Tongue (tissue), 2 donors: Measurements from ENCODE around the gene BRD3. TPM values are rescaled to one million over a fixed set of nuclear protein-coding genes. Genes with fewer than 3 reads are reported as not detected.
"Not testable (repeated sequence)": the region's sequence is repeated elsewhere in the genome, so short reads cannot be mapped to it uniquely, and the experiment has no call there.

Experiments
- DNase-seq: peaks from one replicate; pipeline ENCODE4 v3.0.0-alpha.2; 2015
- total RNA-seq: library from RNA; depleted of rRNA; stranded (reverse); fragments of >200 nt; gene quantifications from one replicate; pipeline ENCODE4 v1.2.3, GENCODE V29; 2014

Gene BRD3
- total RNA-seq: 34.8 TPM

GRCh38 chr9:134067904-134068743 lies at the start of gene BRD3:
BRD3 (minus strand) TSS chr9:134068026; CDS start chr9:134053477, 14,549 bp downstream.
- peak; percentile 97 for DNase-seq

DNA sequence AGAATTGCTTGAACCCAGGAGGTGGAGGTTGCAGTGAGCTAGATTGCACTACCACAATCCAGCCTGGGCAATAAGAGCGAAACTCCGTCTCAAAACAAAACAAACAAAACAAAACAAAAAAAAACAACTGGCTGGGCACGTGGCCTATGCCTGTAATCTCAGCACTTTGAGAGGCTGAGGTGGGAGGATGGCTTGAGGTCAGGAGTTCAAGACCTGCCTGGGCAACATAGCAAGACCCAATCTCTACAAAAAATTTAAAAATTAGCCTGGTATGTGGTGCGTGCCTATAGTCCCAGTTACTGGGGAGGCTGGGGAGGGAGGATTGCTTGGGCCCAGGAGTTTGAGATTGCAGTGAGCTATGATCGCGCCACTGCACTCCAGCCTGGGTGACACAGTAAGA lies 44.7 kb upstream of the BRD3 start:
- DNase-seq: no peak

- DNase-seq: no peak
Observed at GRCh38 chr9:134111064-134111463, 43.2 kb upstream of the BRD3 start.

DNA sequence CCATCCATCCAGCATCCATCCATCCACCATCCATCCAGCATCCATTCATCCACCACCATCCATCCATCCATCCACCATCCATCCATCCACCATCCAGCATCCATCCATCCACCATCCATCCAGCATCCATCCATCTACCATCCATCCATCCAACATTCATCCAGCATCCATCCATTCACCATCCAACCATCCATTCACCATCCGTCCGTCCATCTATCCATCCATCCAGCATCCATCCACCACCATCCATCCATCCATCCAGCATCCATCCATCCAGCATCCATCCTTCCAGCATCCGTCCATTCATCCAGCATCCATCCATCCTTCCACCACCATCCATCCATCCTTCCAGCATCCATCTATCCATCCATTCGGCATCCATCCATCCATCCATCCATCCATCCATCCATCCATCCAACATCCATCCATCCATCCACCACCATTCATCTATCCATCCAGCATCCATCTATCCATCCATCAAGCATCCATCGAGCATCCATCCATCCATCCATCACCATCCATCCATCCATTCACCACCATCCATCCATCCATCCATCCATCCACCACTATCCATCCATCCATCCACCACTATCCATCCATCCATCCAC lies 35.7 kb upstream of the BRD3 start:
- no peak for DNase-seq

DNA sequence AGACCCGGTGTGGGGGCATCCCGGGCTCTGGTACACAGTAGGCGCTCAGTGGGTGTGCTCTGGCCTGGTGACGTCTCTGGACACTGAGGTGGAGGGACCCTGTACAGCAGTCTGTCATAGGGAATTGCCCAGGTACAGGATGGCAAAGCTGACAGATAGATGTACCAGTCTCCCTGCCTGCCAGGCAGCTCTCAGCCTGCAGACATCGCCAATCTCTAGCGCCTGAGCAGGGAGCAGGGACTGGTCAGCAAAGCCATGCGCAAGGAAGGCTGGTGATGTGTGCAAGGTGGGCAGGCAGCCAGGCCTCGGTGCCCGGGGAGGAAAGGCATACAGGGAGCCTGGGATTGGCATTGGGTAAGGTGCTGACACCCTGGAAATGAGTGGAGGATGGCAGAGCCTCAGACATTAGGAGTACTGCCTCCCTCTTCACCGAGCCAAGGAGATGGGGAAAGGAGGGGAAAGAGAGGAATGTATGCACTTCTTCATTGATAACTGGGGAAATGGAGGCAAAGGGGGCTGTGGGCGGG lies 33.9 kb upstream of the BRD3 start:
- DNase-seq: no peak

GRCh38 chr9:134101133-134101532 lies 33.3 kb upstream of the BRD3 start:
- DNase-seq: not testable (repeated sequence)

DNA sequence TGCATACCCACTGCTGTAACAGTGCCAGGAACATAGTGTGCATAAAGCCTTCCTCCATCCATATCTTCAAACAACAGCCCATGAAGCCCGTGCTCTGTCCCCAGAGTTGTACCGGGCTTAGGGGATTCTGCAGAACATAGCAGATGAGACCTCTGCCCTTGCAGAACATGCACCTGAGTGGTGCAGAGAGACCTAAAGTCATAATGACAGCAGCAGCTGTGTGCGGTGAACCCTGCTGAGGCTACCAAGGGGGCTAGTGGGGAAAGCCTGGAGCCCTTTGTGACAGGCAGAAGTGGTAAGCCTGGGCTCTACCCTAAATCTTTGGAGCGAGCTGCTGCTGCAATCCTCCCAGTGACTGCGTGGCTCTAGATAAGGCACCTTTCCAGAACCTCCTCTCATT lies 32.2 kb upstream of the BRD3 start:
- DNase-seq: no peak

GRCh38 chr9:134099123-134099761 lies 31.4 kb upstream of the BRD3 start:
- no peak for DNase-seq

DNA sequence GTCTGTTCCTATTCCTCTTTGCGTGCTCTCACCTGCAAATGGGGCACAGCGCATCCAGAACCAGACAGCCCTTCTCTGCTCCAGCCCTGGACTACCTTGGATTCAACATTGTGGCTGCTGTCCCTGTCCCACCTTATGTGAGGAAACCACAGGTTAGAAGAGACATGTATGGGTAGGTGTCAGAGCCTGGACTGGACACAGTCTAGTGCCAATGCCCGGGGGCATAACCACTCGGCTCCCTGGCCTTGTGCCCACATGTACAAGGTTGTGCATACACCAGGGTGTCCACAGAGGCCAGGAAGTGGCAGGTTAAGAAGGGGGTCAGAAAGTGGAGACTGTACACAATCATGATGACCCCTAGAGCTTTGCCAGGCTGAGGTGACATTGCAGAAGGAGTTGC lies 22.1 kb upstream of the BRD3 start:
- no peak for DNase-seq

DNA sequence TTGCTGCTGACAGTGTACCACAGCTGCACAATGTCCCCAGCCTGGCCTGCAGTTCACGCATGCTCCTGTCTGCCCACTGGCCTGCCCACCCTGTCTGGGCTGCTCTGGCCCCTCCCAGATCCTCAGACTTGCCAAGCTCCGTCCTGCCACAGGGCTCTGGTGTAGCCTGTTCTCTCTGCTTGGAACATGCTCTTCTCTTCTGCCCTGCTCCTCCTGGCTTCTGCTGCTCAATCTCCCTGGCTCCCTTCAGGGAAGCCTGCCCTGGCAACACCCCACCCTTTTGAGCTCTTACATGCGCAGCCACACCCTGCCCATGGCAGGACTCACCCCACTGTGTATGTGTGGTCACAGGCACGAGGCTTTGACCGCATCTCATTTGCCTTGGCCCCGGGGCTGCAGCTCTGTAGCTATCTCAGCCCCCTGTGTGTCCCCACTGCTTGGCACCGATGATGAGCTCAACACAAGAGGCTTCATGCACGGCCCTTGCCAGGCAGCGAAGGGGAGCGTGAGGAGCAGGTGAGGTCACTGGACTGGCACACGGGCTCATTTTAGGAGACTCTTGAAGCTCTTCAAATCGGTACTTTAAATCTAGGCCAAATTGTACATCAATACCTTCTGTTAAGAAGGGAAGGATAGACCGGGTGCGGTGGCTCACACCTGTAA lies 20.4 kb upstream of the BRD3 start:
- peak; percentile 61 for DNase-seq

GRCh38 chr9:134085674-134086073 lies 17.8 kb upstream of the BRD3 start:
- no peak for DNase-seq

DNA sequence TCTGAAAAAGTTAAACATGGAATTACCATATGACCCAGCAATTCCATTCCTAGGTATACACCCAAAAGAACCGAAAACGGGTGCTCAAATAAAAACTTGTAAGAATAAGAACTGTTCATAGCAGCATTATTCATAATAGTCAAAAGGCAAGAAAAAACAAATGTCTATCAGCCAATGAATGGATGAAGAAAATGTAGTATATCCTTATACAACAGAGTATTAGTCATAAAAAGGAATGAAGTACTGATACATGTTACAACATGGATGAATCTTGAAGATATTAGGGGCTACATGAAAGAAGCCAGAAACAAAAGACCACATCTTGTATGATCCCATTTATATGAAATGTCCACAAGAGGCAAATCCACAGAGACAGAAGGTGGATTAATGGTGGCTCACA lies 15.6 kb upstream of the BRD3 start:
- no peak for DNase-seq

DNA sequence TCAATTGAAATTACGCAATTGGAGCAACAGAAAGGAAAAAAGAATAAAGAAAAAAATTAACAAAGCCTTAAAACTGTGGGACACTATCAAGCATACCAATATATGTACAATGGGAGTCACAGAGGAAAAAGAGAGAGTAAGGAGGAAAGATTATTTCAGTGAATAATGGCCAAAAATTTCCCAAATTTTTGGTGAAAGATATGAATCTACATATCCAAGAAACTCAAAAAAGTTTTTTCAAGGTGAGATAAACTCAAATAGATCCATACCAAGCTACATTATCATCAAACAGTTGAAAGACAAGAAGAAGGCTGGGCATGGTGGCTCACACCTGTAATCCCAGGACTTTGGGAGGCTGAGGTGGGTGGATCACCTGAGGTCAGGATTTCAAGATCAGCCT lies 8.8 kb upstream of the BRD3 start:
- DNase-seq: no peak

DNA sequence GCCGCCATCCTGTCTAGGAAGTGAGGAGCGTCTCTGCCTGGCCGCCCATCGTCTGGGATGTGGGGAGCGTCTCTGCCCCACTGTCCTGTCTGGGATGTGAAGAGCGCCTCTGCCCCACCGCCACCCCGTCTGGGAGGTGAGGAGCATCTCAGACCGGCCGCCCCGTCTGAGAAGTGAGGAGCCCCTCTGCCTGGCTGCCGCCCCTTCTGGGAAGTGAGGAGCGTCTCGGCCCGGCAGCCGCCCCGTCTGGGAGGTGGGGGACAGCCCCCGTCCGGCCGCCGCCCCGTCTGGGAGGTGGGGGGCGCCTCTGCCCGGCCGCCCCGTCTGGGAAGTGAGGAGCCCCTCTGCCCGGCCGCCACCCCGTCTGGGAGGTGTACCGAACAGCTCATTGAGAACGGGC lies 7.9 kb upstream of the BRD3 start:
- DNase-seq: not testable (repeated sequence)

GRCh38 chr9:134073500-134073899 lies 5.7 kb upstream of the BRD3 start:
- DNase-seq: no peak

DNA sequence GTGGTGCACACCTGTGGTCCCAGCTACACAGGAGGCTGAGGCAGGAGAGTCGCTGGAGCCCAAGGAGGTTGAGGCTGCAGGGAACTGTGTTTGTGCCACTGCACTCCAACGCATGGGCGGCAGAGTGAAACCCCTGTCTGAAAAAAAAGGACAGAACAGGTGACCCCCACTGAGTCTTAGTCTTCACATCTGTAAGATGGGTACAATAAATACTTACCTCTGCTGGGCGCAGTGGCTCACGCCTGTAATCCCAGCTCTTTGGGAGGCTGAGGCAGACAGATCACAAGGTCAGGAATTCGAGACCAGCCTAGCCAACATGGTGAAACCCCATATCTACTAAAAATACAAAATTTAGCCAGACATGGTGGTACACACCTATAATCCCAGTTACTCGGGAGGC lies 4.9 kb upstream of the BRD3 start:
- not testable (repeated sequence) for DNase-seq

DNA sequence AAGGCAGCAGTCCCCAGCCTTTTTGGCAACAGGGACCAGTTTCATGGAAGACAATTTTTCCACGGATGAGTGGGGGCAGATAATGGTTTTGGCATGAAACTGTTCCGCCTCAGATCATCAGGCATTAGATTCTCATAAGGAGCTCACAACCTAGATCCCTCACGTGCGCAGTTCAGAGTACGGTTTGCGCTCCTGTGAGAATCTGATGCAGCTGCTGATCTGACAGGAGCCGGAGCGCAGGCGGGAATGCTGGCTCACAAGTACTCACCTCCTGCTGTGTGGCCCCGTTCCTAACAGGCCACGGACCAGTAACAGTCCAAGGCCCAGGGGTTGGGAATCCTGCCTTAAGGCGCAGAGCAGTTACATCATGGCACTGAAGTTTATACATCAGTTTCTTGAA lies 3.3 kb upstream of the BRD3 start:
- DNase-seq: no peak

DNA sequence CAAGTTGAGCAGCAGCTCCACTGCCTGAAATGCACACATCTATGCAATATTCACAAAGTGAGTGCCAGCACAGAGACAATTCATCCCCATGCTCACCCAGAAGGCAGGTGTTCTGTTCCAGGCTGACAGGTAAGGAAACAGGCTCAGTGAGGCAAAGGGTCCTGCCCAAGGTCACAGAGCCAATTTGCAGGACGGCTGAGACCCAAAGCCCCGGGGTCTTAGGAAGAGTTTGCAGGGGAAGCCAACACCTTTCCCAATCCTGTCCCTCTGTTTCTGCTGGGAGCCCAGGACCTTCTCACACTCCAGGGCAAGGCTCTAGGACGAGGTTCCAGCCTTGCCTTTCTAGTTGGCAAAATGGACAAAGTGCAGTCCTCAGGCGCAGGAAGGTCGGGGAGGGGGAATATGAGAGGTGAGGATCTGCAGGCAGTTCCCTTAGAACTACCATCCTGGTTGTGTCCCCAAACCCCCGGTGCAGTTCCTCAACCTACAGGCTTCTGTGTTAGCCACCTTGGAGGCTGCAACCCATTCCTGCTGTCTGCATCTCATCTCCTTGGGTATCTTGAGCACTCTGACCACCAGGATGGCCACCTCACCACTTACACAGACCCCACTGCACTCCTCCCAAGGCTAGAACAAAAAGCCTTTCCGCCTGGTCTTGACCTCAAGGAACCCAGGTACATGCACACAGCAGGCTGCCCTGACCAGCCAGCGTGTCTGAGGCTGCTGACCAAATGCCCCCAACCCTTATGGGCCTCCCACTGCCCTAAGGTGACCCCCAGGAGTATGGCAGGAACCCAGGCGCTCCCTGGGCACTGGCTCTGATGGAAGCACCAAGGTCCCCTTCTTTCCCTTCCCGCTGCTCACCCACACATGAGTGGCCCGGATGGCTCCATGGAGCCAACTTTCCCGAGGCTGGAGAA lies 1.9 kb upstream of the BRD3 start:
- DNase-seq: no peak

DNA sequence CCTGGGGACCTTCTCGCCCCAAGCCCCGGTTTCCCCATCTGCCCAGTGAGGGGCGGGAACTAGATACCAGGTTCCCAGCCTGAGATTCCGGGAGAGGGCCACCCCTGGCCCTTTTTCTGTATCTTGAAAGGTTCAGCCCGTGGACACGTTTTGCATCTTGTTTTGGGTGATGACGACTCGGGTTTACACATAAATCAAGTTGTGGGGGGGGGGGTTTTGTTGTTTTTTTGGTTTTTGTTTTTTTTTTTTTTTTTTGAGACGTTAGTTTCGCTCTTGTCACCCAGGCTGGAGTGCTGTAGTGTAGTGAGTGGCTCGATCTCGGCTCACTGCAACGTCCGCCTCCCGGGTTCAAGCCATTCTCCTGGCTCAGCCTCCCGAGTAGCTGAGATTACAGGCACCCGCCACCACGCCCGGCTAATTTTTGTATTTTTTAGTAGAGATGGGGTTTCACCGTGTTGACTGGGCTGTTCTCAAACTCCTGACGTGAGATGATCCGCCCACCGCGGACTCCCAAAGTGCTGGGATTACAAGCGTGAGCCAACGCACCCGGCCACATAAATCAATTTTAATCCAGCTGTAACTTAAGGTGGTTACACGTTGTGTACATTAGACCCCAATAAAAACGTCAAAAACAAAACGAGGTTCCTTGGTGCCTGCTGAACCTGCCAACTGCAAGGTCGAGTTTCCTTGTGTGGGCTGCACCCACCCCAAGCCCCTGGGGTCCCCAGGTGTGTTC lies 1.1 kb upstream of the BRD3 start:
- DNase-seq: no peak

- DNase-seq: peak; percentile 66
Observed at GRCh38 chr9:134066913-134067851, 644 bp downstream of the BRD3 start.
